HG03108 (cell line): ENCODE results near the gene IMMT.
A peak's percentile ranks its signal among the peaks of the same experiment; 100 is the strongest.

ENCODE experiments used
- ATAC-seq: cut with Tn5 transposase; IDR thresholded peaks from one replicate; pipeline ENCODE4 v1.9.1; 2021; ENCODE audit warnings: moderate library complexity; ENCODE audit not compliant: unreplicated experiment

Gene IMMT

DNA sequence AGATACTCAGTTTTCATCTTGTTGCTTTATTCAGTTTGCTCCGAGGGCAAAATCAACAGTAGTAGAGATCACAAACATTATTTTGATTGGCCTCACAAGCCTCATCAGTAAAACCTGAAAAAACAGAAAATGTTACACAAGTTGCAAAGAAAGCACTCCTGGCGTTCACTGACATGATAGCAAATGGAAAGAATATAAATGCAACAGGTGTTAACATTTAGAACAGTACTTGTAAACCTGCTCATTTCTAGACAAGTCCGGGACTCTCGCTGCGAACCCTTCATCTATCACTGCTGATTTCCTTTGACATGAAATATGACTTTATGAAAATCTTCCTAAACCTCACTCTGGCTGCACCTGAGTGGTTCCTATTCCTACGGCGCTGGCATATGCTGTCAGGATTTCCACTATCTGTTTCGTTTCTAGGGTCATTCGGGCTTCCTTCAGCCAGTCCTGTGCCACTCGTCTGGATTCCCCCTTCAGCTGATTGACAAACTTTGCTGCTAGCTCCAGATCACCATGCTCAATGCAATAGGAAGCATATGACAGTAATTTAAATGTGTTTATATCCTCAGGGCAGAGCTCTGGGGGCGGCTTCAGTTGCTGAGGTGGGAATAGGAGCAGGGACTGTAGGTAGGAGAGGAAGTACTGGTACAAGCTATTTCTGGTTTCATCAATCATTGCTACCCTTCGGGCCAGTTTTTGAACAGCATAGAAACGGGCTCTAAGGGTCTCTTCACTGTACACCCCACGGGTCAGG lies 51.2 kb downstream of the IMMT start:
- no peak for ATAC-seq

GRCh38 chr2:86143307-86143706 lies 52.0 kb downstream of the IMMT start:
- no peak for ATAC-seq

GRCh38 chr2:86142436-86143257 lies 52.6 kb downstream of the IMMT start:
- no peak for ATAC-seq

- no peak for ATAC-seq
Measured at GRCh38 chr2:86140969-86141392, 54.3 kb downstream of the IMMT start.

GRCh38 chr2:86139981-86140380 lies 55.3 kb downstream of the IMMT start:
- ATAC-seq, result no peak

DNA sequence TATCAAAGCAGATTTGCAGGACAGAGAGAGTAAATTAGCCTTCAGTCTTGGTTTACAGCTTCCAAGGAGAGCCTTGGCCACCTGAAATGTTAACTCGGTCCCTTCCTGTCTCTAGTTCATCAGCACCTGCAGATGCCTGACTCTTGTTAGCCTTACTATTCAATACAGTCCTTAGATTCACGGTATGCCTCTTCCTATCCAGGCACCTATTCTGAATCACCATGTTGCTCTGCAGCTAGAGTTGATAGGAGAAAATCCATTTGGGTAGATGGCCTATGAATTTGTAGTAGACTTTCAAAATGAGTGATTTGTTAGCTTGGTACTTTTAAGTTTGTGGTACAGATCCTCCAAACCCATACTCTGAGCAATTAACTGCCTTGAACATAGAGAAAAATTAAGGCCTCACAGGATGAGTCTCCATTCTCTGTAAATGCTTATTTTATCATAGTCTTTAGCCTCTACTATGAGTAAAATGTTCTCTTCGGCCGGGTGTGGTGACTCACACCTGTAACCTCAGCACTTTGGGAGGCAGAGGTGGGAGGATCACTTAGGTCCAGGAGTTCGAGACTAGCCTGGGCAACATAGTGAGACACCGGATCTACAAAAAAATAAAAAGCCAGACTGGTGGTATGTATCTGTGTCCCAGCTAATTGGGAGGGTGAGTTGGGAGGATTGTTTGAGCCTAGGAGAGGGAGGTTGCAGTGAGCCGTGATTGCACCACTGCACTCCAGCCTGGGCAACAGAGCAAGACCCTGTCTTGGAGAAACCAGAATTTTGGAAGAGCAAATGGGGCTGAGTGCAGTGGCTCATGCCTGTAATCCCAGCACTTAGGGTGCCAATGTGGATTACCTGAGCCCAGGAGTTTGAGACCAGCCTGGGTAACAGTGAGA lies 56.3 kb downstream of the IMMT start:
- no peak for ATAC-seq

- no peak for ATAC-seq
Measured at GRCh38 chr2:86136141-86136540, 59.1 kb downstream of the IMMT start.

DNA sequence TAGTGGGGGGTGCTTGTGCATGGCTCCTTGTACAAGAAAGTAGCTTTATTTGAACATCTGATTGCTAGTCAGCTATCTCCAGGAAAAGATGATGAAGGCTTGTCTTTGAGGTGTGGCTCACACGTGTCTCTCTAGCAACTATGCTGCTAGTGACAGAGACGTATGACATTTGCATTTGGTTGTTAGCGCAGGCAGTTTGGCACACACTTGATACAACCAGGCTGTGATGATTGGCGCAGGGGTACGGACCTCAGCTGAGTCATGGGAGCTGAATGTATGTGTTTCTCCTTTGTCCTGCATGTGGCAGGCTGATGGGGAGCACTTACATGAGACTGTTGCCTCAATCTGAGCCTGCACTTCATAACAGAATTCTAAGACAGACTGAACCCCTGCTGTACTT lies 59.6 kb downstream of the IMMT start:
- ATAC-seq, result no peak

- no peak for ATAC-seq
Measured at GRCh38 chr2:86134709-86135108, 60.6 kb downstream of the IMMT start.

DNA sequence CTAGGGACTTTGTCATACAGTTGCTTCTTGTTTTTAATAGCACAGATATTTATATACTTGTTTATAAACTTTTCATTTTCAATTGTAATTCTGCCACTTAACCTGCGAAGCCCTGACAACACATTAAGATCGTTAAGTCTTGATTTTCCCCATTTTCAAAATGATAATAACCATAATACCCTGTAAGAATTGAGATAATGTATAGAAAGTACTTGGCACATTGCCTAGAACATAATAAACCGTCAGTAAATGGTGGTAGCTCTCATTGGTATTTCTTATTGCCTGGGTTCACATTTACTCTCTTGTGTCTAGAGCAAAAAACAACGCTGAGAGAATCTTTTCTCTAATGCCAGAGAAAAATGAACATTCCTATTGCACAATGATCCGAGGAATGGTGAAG lies 70.6 kb downstream of the IMMT start:
- ATAC-seq, result no peak

DNA sequence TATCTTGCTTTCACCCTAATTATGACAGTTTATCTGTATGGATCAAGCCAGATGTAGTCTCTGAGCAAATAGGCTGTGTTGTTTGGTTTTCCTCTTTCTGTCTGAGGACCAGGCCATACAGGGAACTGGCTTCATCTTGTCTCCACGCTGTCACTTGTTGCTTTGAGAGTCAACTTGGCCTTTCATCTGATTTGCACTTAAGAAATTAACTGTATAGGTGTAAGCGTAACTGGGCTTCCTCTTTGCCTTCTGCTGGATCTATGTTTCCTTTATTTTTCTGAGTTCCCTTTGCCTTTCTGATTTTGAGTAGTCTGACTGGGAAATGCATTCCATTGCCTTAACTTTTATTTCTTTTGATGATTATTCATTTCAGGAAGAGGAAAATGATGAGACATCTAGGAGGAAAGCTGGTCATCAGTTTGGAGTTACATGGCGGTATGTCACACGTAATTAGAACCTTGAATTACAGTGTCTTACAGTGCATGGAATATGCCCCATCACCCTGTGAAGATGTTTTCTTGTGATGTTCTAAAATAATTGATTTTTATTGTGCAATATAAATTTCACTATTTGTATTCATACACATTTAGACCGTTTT lies 71.8 kb downstream of the IMMT start:
- no peak for ATAC-seq

GRCh38 chr2:86118130-86118529 lies 77.1 kb downstream of the IMMT start:
- no peak for ATAC-seq

GRCh38 chr2:86107031-86107430 lies 88.2 kb downstream of the IMMT start:
- ATAC-seq, result no peak

DNA sequence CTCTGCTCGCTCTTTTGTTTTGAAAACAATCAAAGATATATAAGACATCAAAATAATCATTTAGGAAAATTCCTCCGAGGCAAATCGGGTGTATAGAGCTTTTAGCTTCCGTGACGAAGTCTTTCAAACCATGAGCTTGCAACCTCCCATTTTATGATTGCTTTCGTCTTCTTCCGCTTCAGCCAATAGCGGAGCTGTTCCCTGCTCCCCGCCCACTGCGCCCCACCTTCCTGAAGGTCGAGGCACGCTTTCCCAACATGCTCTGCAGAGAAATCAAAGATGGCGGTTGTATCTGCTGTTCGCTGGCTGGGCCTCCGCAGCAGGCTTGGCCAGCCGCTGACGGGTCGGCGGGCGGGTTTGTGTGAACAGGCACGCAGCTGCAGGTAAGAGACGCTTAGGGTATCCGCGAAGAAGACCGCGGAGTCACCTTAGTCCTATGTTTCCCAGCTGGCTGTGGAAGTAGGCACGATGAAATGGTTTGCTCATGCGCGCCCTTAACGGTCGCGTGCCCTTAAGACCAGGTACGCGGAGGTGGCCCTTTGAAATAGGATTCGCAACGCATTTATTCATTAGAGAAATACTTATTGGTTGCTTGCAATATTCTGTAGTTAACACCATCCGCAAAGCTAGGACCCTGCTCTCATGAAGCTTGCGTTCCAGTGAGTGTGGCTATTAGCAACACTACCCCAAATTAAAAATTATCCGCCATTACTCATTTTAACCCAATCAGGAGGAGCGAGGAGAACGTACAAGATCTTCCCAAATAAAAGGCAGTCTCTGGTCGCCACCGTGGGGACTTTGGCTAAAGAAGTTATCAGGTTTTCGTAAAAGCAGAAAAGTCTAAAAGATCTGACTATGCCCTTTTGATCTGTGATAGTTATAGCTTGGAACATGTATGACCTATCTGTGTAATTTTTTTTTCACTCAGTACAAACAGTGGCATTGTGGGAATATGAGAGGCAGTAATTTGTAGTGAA lies 89.0 kb downstream of the IMMT start, which contains the start of gene PTCD3:
Gene PTCD3 (plus strand): TSS at position 267 of the 977 bp plus-strand sequence. CDS start 13 bp downstream, at position 280.
- ATAC-seq, result peak; percentile 83

DNA sequence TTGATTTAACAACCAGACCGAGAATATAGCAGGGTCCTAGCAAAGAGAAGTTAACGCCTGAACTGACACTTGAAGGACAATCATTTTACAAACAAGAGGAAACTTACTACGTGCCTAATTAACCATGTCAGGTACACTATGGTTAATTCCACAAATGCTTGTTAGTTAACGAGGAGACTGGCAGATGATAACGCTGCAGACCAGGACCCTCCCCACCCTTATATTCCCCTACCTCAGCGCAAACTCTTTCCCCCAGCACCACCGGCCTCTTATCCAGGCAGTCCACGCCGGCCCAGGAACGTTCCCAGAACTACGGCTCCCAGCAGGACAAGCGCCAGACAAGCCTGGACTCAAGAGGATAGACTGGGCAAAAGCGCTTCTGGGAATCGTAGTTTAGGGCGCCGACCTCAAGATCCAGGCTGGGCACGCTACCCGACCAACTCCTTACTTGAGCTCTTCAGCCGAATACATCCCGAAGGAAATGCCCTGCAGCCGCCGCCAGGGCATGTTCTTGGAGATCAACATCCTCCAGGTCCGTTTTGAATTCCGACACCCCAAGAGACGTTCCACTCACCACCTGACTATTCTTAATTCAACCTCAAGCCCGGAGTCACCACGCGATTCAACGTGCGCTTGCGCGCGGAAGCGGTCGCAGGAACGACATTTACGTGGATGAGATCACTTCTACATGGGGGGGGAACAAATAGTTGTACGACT lies 89.9 kb downstream of the IMMT start, which contains the start of gene POLR1A:
Gene POLR1A (minus strand): TSS at position 635 of the 717 bp plus-strand sequence. CDS start 110 bp downstream, at position 525.
- peak; percentile 73 for ATAC-seq

DNA sequence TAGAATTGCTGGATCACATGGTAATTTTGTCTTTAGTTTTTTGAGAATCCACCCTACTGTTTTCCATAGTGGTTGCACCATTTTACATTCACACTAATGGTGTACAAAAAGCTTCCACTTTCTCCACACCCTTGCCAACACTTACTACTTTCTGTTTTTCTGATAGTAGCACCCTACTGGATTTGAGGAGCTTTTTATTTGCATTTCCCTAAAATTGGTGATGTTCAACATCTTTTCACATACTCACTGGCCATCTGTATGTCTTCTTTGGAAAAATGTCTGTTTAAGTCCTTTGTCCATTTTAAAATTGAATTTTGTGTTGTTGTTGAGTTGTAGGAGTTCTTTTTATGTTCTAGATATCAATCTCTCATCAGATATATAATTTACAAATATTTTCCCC lies 93.1 kb downstream of the IMMT start:
- ATAC-seq, result no peak

GRCh38 chr2:86097913-86098312 lies 97.3 kb downstream of the IMMT start:
- ATAC-seq, result no peak

DNA sequence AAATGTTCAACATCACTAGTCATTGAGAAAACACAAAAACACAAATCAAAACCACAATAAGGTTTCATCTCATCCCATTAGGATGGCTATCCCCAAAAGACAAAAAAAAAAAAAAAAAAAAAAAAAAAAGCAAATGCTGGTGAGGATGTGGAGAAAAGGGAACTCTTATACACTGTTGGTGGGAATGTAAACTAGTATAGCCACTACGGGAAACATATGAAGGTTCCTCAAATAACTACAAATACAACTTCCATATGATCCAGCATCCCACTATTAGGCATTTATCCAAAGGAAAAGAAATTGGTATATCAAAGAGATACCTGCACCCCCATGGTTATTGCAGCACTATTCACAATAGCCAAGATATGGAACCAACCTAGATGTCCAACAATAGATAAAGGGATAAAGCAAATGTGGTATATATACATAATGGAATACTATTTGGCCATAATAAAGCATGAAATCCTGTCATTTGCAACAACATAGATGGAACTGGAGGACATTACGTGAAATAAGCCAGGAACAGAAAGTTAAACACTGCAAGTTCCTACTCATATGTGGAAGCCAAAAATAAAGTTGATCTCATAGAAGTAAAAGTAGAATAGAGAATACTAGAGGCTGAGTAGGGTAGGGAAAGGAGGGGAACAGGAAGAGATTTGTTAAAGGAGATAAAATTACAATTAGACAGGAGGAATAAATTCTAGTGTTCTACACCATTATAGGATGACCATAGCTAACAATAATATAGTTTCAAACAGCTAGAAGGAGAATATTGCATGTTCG lies 98.0 kb downstream of the IMMT start:
- no peak for ATAC-seq
